BLaER1 (cell line): ENCODE results near the gene CT47A7.
"Not testable (repeated sequence)": the region's sequence is repeated elsewhere in the genome, so short reads cannot be mapped to it uniquely, and the experiment has no call there.

Experiments
- H3K27ac ChIP-seq: shearing (Covaris generic); formaldehyde crosslinking; 2 replicates; pipeline ENCODE4 v1.8.1; 2022
- H3K27me3 ChIP-seq: shearing (Covaris generic); formaldehyde crosslinking; 2 replicates; pipeline ENCODE4 v1.8.1; 2022
- H3K36me3 ChIP-seq: shearing (Covaris generic); formaldehyde crosslinking; 2 replicates; pipeline ENCODE4 v1.8.1; 2022
- H3K4me1 ChIP-seq: shearing (Covaris generic); formaldehyde crosslinking; 2 replicates; pipeline ENCODE4 v1.8.1; 2022
- H3K4me2 ChIP-seq: shearing (Covaris generic); formaldehyde crosslinking; 2 replicates; pipeline ENCODE4 v1.8.1; 2022
- H3K4me3 ChIP-seq: shearing (Covaris generic); formaldehyde crosslinking; 2 replicates; pipeline ENCODE4 v1.8.1; 2022
- H3K9ac ChIP-seq: shearing (Covaris generic); formaldehyde crosslinking; 2 replicates; pipeline ENCODE4 v1.8.1; 2022
- H3K9me3 ChIP-seq: shearing (Covaris generic); formaldehyde crosslinking; 2 replicates; pipeline ENCODE4 v1.8.1; 2022
- H4K20me1 ChIP-seq: shearing (Covaris generic); formaldehyde crosslinking; 2 replicates; pipeline ENCODE4 v1.8.1; 2022
- Cebpa-rat ChIP-seq: shearing (Covaris generic); IDR thresholded peaks from 2 replicates; pipeline ENCODE4 v1.8.1; 2022

Gene CT47A7

DNA sequence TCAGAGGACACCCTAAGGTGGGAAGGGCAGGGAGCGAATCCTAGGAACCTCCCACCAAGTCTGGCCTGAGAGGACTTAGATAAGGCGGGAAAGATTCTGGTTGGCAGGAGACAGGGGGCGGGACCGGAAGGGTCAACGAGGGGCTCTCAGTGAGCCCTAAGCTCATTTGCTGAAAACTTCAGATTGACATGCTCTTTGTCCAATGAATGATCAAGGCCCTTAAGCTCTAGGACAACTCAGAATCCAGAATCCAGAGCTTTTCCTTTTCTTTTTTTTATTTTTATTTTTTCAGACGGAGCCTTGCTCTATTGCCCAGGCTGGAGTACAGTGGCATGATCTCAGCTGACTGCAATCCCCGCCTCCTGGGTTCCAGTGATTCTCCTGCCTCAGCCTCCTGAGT, at the start of gene CT47A7:
TSS of gene CT47A7 (minus strand) at position 101 of the 400 bp plus-strand sequence. CDS start 255 bp downstream, outside the sequence.
- not testable (repeated sequence) for H3K9me3 ChIP-seq, H3K4me3 ChIP-seq, H3K4me1 ChIP-seq, H3K4me2 ChIP-seq, H3K36me3 ChIP-seq, H3K27me3 ChIP-seq, H4K20me1 ChIP-seq, H3K27ac ChIP-seq, H3K9ac ChIP-seq

DNA sequence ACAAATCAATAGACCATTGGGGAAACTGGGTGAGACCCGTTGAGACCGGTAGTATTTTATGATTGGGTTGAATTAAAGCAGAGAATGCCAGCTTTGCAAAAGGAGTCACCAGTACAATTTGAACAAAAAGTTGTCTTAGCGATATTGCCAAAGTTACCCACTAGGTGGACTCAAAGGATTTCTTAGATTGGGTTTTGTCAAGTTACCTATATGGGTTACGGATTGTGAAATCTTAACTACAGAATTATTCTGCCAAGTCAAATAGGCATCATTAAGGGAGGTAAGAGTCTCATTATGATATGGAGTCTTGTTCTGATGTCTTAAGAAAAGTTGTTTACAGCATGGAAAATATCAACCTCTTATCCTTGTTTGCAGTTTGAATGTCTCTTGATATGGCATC, 44.2 kb upstream of the CT47A7 start:
- no peaks in the 10 kb centered on the region for H4K20me1 ChIP-seq
- no peak overlapping the region for H3K4me3 ChIP-seq
- no peaks in the 10 kb centered on the region for H3K9me3 ChIP-seq
- H3K9ac ChIP-seq: no peak overlapping the region
- TF ChIP-seq Cebpa-rat: no peak
- H3K27me3 ChIP-seq: no peaks in the 10 kb centered on the region
- H3K27ac ChIP-seq: no peak overlapping the region
- H3K4me1 ChIP-seq: no peaks in the 10 kb centered on the region
- no peaks in the 10 kb centered on the region for H3K36me3 ChIP-seq
- no peak overlapping the region for H3K4me2 ChIP-seq

GRCh38 chrX:120999413-120999812, 43.0 kb upstream of the CT47A7 start:
- no peaks in the 10 kb centered on the region for H3K9me3 ChIP-seq
- H3K4me3 ChIP-seq: no peak overlapping the region
- H3K4me2 ChIP-seq: no peak overlapping the region
- no peaks in the 10 kb centered on the region for H3K4me1 ChIP-seq
- no peak for TF ChIP-seq Cebpa-rat
- no peaks in the 10 kb centered on the region for H4K20me1 ChIP-seq
- H3K27ac ChIP-seq: no peak overlapping the region
- H3K36me3 ChIP-seq: no peaks in the 10 kb centered on the region
- no peaks in the 10 kb centered on the region for H3K27me3 ChIP-seq
- no peak overlapping the region for H3K9ac ChIP-seq

DNA sequence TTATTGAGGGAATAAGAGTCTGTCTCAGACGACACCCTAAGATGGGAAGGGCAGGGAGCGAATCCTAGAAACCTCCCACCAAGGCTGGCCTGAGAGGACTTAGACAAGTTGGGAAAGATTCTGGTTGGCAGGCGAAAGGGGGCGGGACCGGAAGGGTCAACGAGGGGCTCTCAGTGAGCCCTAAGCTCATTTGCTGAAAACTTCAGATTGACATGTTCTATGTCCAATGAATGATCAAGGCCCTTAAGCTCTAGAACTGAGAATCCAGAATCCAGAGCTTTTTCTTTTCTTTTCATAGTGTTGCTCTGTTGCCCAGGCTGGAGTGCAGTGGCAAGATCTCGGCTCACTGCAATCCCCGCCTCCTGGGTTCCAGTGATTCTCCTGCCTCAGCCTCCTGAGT, 29.3 kb upstream of the CT47A7 start, which contains the start of gene CT47A1:
TSS of gene CT47A1 (minus strand) at position 101 of the 400 bp plus-strand sequence. CDS start 231 bp downstream, outside the sequence.
- not testable (repeated sequence) for H3K4me1 ChIP-seq, H3K27ac ChIP-seq, H3K9ac ChIP-seq, H3K4me2 ChIP-seq, H3K4me3 ChIP-seq, H3K27me3 ChIP-seq, H4K20me1 ChIP-seq, H3K36me3 ChIP-seq, H3K9me3 ChIP-seq
